Naive thymus-derived CD8-positive, alpha-beta T cell (primary cell): ENCODE data around the gene TPRN. TPM values are rescaled to one million over a fixed set of nuclear protein-coding genes. Genes with fewer than 3 reads are reported as not detected.

Source experiments
- ATAC-seq, 2 donors: fragments of 150-1000 bp; cut with Tn5 transposase in 1 of 2; sonication (Bioruptor Pico), chemical (Tn5 transposase) in 1 of 2; 1 replicate in 1 of 2; 2 replicates in 1 of 2; pipeline ENCODE4 v1.10.0; 2021; ENCODE audit warnings: mild to moderate bottlenecking in 2 of 2, moderate library complexity in 2 of 2
- POLR2A ChIA-PET: fragments of 350-600 bp; sonication (Branson Sonifier 250); formaldehyde crosslinking; loops from one replicate; lab custom pipeline; 2021; ENCODE audit warnings: antibody characterized with exemption; lab: Charles Lee
- DNase-seq, 10 donors: peaks; one replicate each; pipeline versions ENCODE4 v3.0.0 to v3.0.0-alpha.2; 2020 to 2022
- H3K27ac Mint-ChIP-seq, 10 donors: one replicate each; pipeline ENCODE4 v1.8.0; 2020 to 2022; ENCODE audit warnings: mild to moderate bottlenecking in 10 of 10, mixed read lengths in 10 of 10, moderate library complexity in 4 of 10, inconsistent platforms in 1 of 10
- H3K27me3 Mint-ChIP-seq, 5 donors: one replicate each; pipeline ENCODE4 v1.8.0; 2021 to 2022; ENCODE audit warnings: mixed read lengths in 5 of 5
- H3K36me3 Mint-ChIP-seq, 3 donors: one replicate each; pipeline ENCODE4 v1.8.0; 2020 to 2022; ENCODE audit warnings: mixed read lengths in 3 of 3, mild to moderate bottlenecking in 2 of 3, inconsistent platforms in 1 of 3
- H3K4me1 Mint-ChIP-seq, 4 donors: one replicate each; pipeline ENCODE4 v1.8.0; 2021 to 2022; ENCODE audit warnings: mixed read lengths in 4 of 4
- H3K4me3 Mint-ChIP-seq, 10 donors: one replicate each; pipeline ENCODE4 v1.8.0; 2020 to 2022; ENCODE audit warnings: mild to moderate bottlenecking in 10 of 10, mixed read lengths in 10 of 10, moderate library complexity in 6 of 10, inconsistent platforms in 1 of 10
- H3K9me3 Mint-ChIP-seq, 9 donors: one replicate each; pipeline ENCODE4 v1.8.0; 2020 to 2022; ENCODE audit warnings: mixed read lengths in 9 of 9, mild to moderate bottlenecking in 3 of 9, inconsistent platforms in 1 of 9, moderate library complexity in 1 of 9
- polyA plus RNA-seq, 3 donors: library from polyadenylated mRNA; unstranded; fragments of 300-500 nt; fragmentation: Illumina TruSeq; gene quantifications; one replicate each; pipeline ENCODE4 v1.2.3, GENCODE V29; 2021
- total RNA-seq, 8 experiments: library from RNA in 2 of 8; stranded (reverse) in 2 of 8; gene quantifications; one replicate each; pipeline ENCODE4 v1.2.3 and lab custom pipeline; 2021 to 2026

The TPRN gene
- total and polyA plus RNA-seq, 5 experiments from 2014 or later = 0.15 to 10.1 (median 0.42) TPM

GRCh38 chr9:137221506-137222111, 21.1 kb upstream of the TPRN start:
- DNase-seq = peak in 1 of 10 donors; percentile 22
- H3K27me3 Mint-ChIP-seq = no peaks in the 10 kb centered on the region
- no peak overlapping the region for H3K27ac Mint-ChIP-seq
- POLR2A ChIA-PET = interaction anchor here (0.5 to 4.8 kb wide), 3 partner anchors 17 to 106 kb away, joined by 3 to 85 read pairs (median 3); partner anchors contain the start of genes NDOR1, TMEM203 and TPRN
- H3K4me3 Mint-ChIP-seq = no peak overlapping the region
- H3K4me1 Mint-ChIP-seq = peaks cover 1 to 10% (median 6%) of the 10 kb centered on the region in 4 donors
- H3K9me3 Mint-ChIP-seq = no peaks in the 10 kb centered on the region
- ATAC-seq = no peak
- H3K36me3 Mint-ChIP-seq = no peaks in the 10 kb centered on the region

DNA sequence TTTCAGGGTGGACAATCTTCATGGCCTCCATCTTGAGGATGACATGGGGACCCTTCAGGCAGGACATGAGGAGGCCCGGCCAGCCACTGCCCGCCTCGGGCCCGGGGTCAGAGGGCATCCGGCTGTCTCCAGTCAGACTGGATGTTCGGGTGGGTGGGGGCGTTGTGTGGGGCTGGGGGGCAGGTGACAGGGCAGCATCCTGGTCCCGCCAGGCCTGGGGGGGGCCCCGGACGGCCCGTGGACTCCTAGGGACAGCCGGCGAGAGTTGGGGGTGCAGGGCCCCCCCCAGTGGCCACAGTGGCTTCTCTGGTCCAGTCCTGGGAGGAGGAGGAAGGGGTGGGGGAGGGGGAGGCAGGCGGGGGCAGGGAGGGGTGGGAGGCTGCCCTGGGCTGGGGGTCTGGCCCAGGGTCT, 20.6 kb upstream of the TPRN start:
- H3K4me3 Mint-ChIP-seq = peak overlapping the region in 6 of 10 donors; percentile 38 to 75 (median 60)
- ATAC-seq (no peak), DNase-seq (no peak)
- no peaks in the 10 kb centered on the region for H3K9me3 Mint-ChIP-seq
- no peak overlapping the region for H3K27ac Mint-ChIP-seq
- POLR2A ChIA-PET = interaction anchor here (1.0 to 4.8 kb wide), 4 partner anchors 17 to 50 kb away, joined by 3 to 85 read pairs (median 5); partner anchors contain the start of genes ANAPC2, NDOR1, SSNA1 and TMEM203
- H3K4me1 Mint-ChIP-seq = peaks cover 1 to 10% (median 6%) of the 10 kb centered on the region in 4 donors
- no peaks in the 10 kb centered on the region for H3K27me3 Mint-ChIP-seq
- H3K36me3 Mint-ChIP-seq = no peaks in the 10 kb centered on the region

- Mint-ChIP-seq H3K4me3 (peak overlapping the region in 7 of 10 donors; percentile 15 to 75 (median 58)), H3K27ac (peak overlapping the region in 1 of 10 donors; percentile 71), H3K36me3 (no peaks in the 10 kb centered on the region), H3K9me3 (no peaks in the 10 kb centered on the region), H3K27me3 (no peaks in the 10 kb centered on the region), H3K4me1 (peaks cover 1 to 10% (median 6%) of the 10 kb centered on the region in 4 donors)
- DNase-seq = no peak
- ATAC-seq = no peak
- POLR2A ChIA-PET = interaction anchor here (0.9 to 1.5 kb wide), 5 partner anchors 21 to 858 kb away, joined by 3 to 6 read pairs (median 3); partner anchors contain the start of genes ANAPC2, SSNA1 and TUBB4B
Measured at GRCh38 chr9:137220317-137221094, 20.0 kb upstream of the TPRN start.

GRCh38 chr9:137219757-137220316, 19.3 kb upstream of the TPRN start:
- DNase-seq = no peak
- H3K9me3 Mint-ChIP-seq = no peaks in the 10 kb centered on the region
- no peak for ATAC-seq
- no peaks in the 10 kb centered on the region for H3K27me3 Mint-ChIP-seq
- peaks cover 1 to 7% (median 6%) of the 10 kb centered on the region in 4 donors for H3K4me1 Mint-ChIP-seq
- peak overlapping the region in 1 of 10 donors; percentile 71 for H3K27ac Mint-ChIP-seq
- peak overlapping the region in 4 of 10 donors; percentile 23 to 58 (median 39) for H3K4me3 Mint-ChIP-seq
- POLR2A ChIA-PET = interaction anchor here (0.7 to 1.5 kb wide), 5 partner anchors 21 to 857 kb away, joined by 3 to 6 read pairs (median 3); partner anchors contain the start of gene TUBB4B
- no peaks in the 10 kb centered on the region for H3K36me3 Mint-ChIP-seq

- Mint-ChIP-seq H3K4me3 (peak overlapping the region in 1 of 10 donors; percentile 10), H3K9me3 (no peaks in the 10 kb centered on the region), H3K27ac (no peak overlapping the region), H3K4me1 (peaks cover 1 to 6% (median 3%) of the 10 kb centered on the region in 4 donors), H3K27me3 (no peaks in the 10 kb centered on the region), H3K36me3 (no peaks in the 10 kb centered on the region)
- ATAC-seq (no peak), DNase-seq (no peak)
- POLR2A ChIA-PET = interaction anchor here (0.5 to 1.5 kb wide), 4 partner anchors 8 to 856 kb away, joined by 3 to 4 read pairs (median 3); partner anchors contain the start of gene LCN8
Measured at GRCh38 chr9:137218754-137219271, 18.3 kb upstream of the TPRN start.

- Mint-ChIP-seq H3K9me3 (no peaks in the 10 kb centered on the region), H3K27ac (no peak overlapping the region), H3K27me3 (no peaks in the 10 kb centered on the region), H3K36me3 (no peaks in the 10 kb centered on the region), H3K4me1 (peaks cover 1 to 6% (median 3%) of the 10 kb centered on the region in 4 donors), H3K4me3 (peak overlapping the region in 1 of 10 donors; percentile 10)
- ATAC-seq (no peak), DNase-seq (no peak)
- POLR2A ChIA-PET = interaction anchor here (1.1 to 1.3 kb wide), 2 partner anchors 8 to 36 kb away, joined by 3 read pairs; no protein-coding TSS in a partner anchor
Measured at GRCh38 chr9:137218212-137218753, 17.7 kb upstream of the TPRN start.

GRCh38 chr9:137217276-137218211, 17.0 kb upstream of the TPRN start:
- POLR2A ChIA-PET = no interaction called here
- no peak for ATAC-seq

GRCh38 chr9:137216188-137216965, 15.8 kb upstream of the TPRN start:
- no peaks in the 10 kb centered on the region for H3K36me3 Mint-ChIP-seq
- ATAC-seq (no peak), DNase-seq (no peak)
- H3K4me1 Mint-ChIP-seq = peaks cover 0 to 3% (median 0%) of the 10 kb centered on the region in 4 donors
- H3K27me3 Mint-ChIP-seq = no peaks in the 10 kb centered on the region
- no peaks in the 10 kb centered on the region for H3K9me3 Mint-ChIP-seq
- H3K4me3 Mint-ChIP-seq = peak overlapping the region in 1 of 10 donors; percentile 41
- POLR2A ChIA-PET = interaction anchor here (0.6 kb wide), 1 partner anchor 441 kb away, joined by 3 read pairs; no protein-coding TSS in a partner anchor
- H3K27ac Mint-ChIP-seq = no peak overlapping the region

More at GRCh38 chr9:137217276-137218211, 17.0 kb upstream of the TPRN start:
- Mint-ChIP-seq H3K27ac (peak overlapping the region in 1 of 10 donors; percentile 15), H3K4me1 (peaks cover 0 to 3% (median 0%) of the 10 kb centered on the region in 4 donors), H3K4me3 (peak overlapping the region in 3 of 10 donors; percentile 15 to 36 (median 33)), H3K9me3 (no peaks in the 10 kb centered on the region), H3K27me3 (no peaks in the 10 kb centered on the region), H3K36me3 (no peaks in the 10 kb centered on the region)
- no peak for DNase-seq

- H3K36me3 Mint-ChIP-seq = no peaks in the 10 kb centered on the region
- H3K4me3 Mint-ChIP-seq = no peak overlapping the region
- H3K4me1 Mint-ChIP-seq = peaks cover 0 to 4% (median 0%) of the 10 kb centered on the region in 4 donors
- H3K27ac Mint-ChIP-seq = no peak overlapping the region
- H3K9me3 Mint-ChIP-seq = no peaks in the 10 kb centered on the region
- POLR2A ChIA-PET = interaction anchor here (0.6 to 1.6 kb wide), 4 partner anchors 8 to 155 kb away, joined by 3 to 7 read pairs (median 4); partner anchors contain the start of gene RNF208
- no peaks in the 10 kb centered on the region for H3K27me3 Mint-ChIP-seq
- DNase-seq (no peak), ATAC-seq (no peak)
Measured at GRCh38 chr9:137215196-137215986, 14.8 kb upstream of the TPRN start.

- H3K9me3 Mint-ChIP-seq = no peaks in the 10 kb centered on the region
- no peaks in the 10 kb centered on the region for H3K36me3 Mint-ChIP-seq
- H3K4me3 Mint-ChIP-seq = no peak overlapping the region
- POLR2A ChIA-PET = interaction anchor here (0.6 to 1.6 kb wide), 4 partner anchors 9 to 155 kb away, joined by 3 to 7 read pairs (median 4); partner anchors contain the start of gene RNF208
- peaks cover 0 to 4% (median 0%) of the 10 kb centered on the region in 4 donors for H3K4me1 Mint-ChIP-seq
- H3K27ac Mint-ChIP-seq = no peak overlapping the region
- H3K27me3 Mint-ChIP-seq = no peaks in the 10 kb centered on the region
- no peak for DNase-seq
- no peak for ATAC-seq
Measured at GRCh38 chr9:137214620-137215019, 14.1 kb upstream of the TPRN start.
